ENCODE results near the gene PLXNB3. TPM values are rescaled to one million over a fixed set of nuclear protein-coding genes. Genes with fewer than 3 reads are reported as not detected.

The PLXNB3 gene
- total and polyA plus RNA-seq, 7 donors, result 0.60 to 50.1 (median 11.2) TPM; not detected in 1

- no peaks in the 10 kb centered on the region for H3K27me3 ChIP-seq
- peaks cover 0 to 59% (median 8%) of the 10 kb centered on the region in 4 donors for H3K36me3 ChIP-seq
- no peak for DNase-seq
- no peak overlapping the region for H3K4me3 ChIP-seq
- peaks cover 0 to 18% (median 10%) of the 10 kb centered on the region in 4 donors for H3K4me1 ChIP-seq
- H3K27ac ChIP-seq, result no peak overlapping the region
- no peaks in the 10 kb centered on the region for H3K9me3 ChIP-seq
- TF ChIP-seq EP300 (IDR thresholded peaks at IDR 0.05), result no peak
- TF ChIP-seq POLR2AphosphoS5 (IDR thresholded peaks at IDR 0.05), result no peak
- no peak for TF ChIP-seq POLR2A (IDR thresholded peaks at IDR 0.05)
- TF ChIP-seq, protein P1, sequence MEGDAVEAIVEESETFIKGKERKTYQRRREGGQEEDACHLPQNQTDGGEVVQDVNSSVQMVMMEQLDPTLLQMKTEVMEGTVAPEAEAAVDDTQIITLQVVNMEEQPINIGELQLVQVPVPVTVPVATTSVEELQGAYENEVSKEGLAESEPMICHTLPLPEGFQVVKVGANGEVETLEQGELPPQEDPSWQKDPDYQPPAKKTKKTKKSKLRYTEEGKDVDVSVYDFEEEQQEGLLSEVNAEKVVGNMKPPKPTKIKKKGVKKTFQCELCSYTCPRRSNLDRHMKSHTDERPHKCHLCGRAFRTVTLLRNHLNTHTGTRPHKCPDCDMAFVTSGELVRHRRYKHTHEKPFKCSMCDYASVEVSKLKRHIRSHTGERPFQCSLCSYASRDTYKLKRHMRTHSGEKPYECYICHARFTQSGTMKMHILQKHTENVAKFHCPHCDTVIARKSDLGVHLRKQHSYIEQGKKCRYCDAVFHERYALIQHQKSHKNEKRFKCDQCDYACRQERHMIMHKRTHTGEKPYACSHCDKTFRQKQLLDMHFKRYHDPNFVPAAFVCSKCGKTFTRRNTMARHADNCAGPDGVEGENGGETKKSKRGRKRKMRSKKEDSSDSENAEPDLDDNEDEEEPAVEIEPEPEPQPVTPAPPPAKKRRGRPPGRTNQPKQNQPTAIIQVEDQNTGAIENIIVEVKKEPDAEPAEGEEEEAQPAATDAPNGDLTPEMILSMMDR (IDR thresholded peaks at IDR 0.05), result no peak
- WGBS, 2 donors, result 91 to 93% methylated on average over 18 of the region's 18 CpGs
- intact Hi-C loops (cut with DNase I), result no loop called here
These were observed 6.8 kb downstream of the PLXNB3 start for GRCh38 chrX:153770601-153771414.

GRCh38 chrX:153771415-153772315 lies 7.6 kb downstream of the PLXNB3 start:
- H3K9me3 ChIP-seq, result no peaks in the 10 kb centered on the region
- no peak overlapping the region for H3K27ac ChIP-seq
- 88 to 92% methylated on average over 37 of the region's 37 CpGs for WGBS, 2 donors
- TF ChIP-seq EP300 (IDR thresholded peaks at IDR 0.05) (no peak), POLR2AphosphoS5 (IDR thresholded peaks at IDR 0.05) (no peak), POLR2A (IDR thresholded peaks at IDR 0.05) (no peak)
- TF ChIP-seq, protein P1 (IDR thresholded peaks at IDR 0.05), result no peak
- H3K4me1 ChIP-seq, result peaks cover 0 to 10% (median 9%) of the 10 kb centered on the region in 4 donors
- DNase-seq, result no peak
- intact Hi-C loops (cut with DNase I), result no loop called here
- H3K36me3 ChIP-seq, result peaks cover 0 to 62% (median 9%) of the 10 kb centered on the region in 4 donors
- H3K27me3 ChIP-seq, result no peaks in the 10 kb centered on the region
- no peak overlapping the region for H3K4me3 ChIP-seq

- intact Hi-C loops (cut with DNase I), result no loop called here
- Histone ChIP-seq H3K9me3 (no peaks in the 10 kb centered on the region), H3K4me3 (no peak overlapping the region), H3K4me1 (peaks cover 0 to 1% (median under 1%) of the 10 kb centered on the region in 4 donors), H3K36me3 (peaks cover 0 to 62% (median 9%) of the 10 kb centered on the region in 4 donors), H3K27ac (no peak overlapping the region), H3K27me3 (no peaks in the 10 kb centered on the region)
- 76 to 84% methylated on average over 21 of the region's 21 CpGs for WGBS, 2 donors
- DNase-seq, result no peak
- TF ChIP-seq POLR2AphosphoS5 (IDR thresholded peaks at IDR 0.05), result no peak
- TF ChIP-seq POLR2A (IDR thresholded peaks at IDR 0.05), result no peak
These were observed 8.5 kb downstream of the PLXNB3 start for GRCh38 chrX:153772316-153773217.

DNA sequence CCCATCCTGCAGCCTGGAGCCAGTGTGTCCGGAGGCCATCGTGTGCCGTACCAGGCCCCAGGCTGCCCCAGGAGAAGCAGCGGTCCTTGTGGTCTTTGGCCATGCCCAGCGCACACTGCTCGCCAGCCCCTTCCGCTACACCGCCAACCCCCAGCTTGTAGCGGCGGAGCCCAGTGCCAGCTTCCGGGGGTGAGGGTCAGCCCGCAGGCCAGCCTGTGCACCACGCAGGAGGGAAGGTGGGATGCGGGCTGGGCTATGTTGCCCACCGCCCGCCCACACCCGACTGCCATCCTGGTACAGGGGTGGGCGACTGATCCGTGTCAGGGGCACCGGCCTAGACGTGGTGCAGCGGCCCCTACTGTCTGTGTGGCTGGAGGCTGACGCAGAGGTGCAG lies 9.2 kb downstream of the PLXNB3 start:
- peaks cover 0 to 62% (median 9%) of the 10 kb centered on the region in 4 donors for H3K36me3 ChIP-seq
- no peak overlapping the region for H3K4me3 ChIP-seq
- H3K4me1 ChIP-seq, result no peaks in the 10 kb centered on the region
- TF ChIP-seq, protein P1 (IDR thresholded peaks at IDR 0.05), result no peak
- TF ChIP-seq EP300 (IDR thresholded peaks at IDR 0.05), result no peak
- TF ChIP-seq POLR2AphosphoS5 (IDR thresholded peaks at IDR 0.05), result no peak
- no peak for TF ChIP-seq POLR2A (IDR thresholded peaks at IDR 0.05)
- intact Hi-C loops (cut with DNase I), result no loop called here
- H3K27me3 ChIP-seq, result no peaks in the 10 kb centered on the region
- no peaks in the 10 kb centered on the region for H3K9me3 ChIP-seq
- no peak overlapping the region for H3K27ac ChIP-seq
- peak; percentile 64 for DNase-seq
- WGBS, 2 donors, result 92 to 97% methylated on average over 23 of the region's 23 CpGs
